Left lung (tissue), 10 donors: ENCODE results near the gene CYB5R4. TPM values are rescaled to one million over a fixed set of nuclear protein-coding genes. Genes with fewer than 3 reads are reported as not detected.

Source experiments
- ATAC-seq: fragments of 200-7000 bp; cut with Tn5 transposase; one replicate; pipeline ENCODE4 v1.9.1; 2020; ENCODE audit warnings: moderate library complexity
- DNase-seq, 4 donors: peaks; one replicate each; pipeline ENCODE4 v3.0.0-alpha.2; 2013 to 2020
- H3K27ac ChIP-seq, 2 donors: fragments of 200-600 bp; sonication (generic) in 1 of 2; one replicate each; pipeline versions ENCODE4 v1.5.0 to v1.8.0; 2020 to 2021
- H3K27me3 ChIP-seq, 2 donors: fragments of 200-600 bp; sonication (generic) in 1 of 2; one replicate each; pipeline versions ENCODE4 v1.5.0 to v1.8.0; 2020 to 2021
- H3K36me3 ChIP-seq, 2 donors: fragments of 200-600 bp; sonication (generic) in 1 of 2; one replicate each; pipeline versions ENCODE4 v1.5.0 to v1.8.0; 2020 to 2021
- H3K4me1 ChIP-seq, 2 donors: fragments of 200-600 bp; one replicate each; pipeline ENCODE4 v1.8.0; 2021
- H3K4me3 ChIP-seq, 2 donors: fragments of 200-600 bp; sonication (generic) in 1 of 2; one replicate each; pipeline versions ENCODE4 v1.5.0 to v1.8.0; 2020 to 2021; ENCODE audit warnings: mild to moderate bottlenecking in 1 of 2
- H3K9me3 ChIP-seq, 2 donors: fragments of 200-600 bp; sonication (generic) in 1 of 2; one replicate each; pipeline versions ENCODE4 v1.5.0 to v1.8.0; 2020 to 2021
- intact Hi-C, 2 donors: fragments of 100-400 bp; cut with DNase I; formaldehyde crosslinking; loops; one replicate each; pipeline versions ENCODE4 v1.11.2 to v1.14.2; 2022
- polyA plus RNA-seq, 6 donors: library from polyadenylated mRNA; unstranded; fragments of 120-200 nt; gene quantifications; one replicate each; pipeline ENCODE4 v1.2.1, GENCODE V29; 2013; ENCODE audit not compliant: insufficient read length in 6 of 6
- total RNA-seq, 2 donors: library from RNA; stranded (reverse); fragmentation: NEBNext Ultra II Directional; extraction: Animal tissue kit (Norgen Biotek cat#: 25700); gene quantifications; one replicate each; pipeline ENCODE4 v1.2.1, GENCODE V29; 2021
- TF ChIP-seq, protein P1 (sequence below), 2 donors: fragments of 200-600 bp; sonication (generic) in 1 of 2; IDR thresholded peaks; one replicate each; pipeline versions ENCODE4 v1.5.0 to v1.8.0; 2021; ENCODE audit warnings: antibody characterized with exemption in 2 of 2
- donor health status: DM: no; HTN: yes; CAD: no.
- donor health status: DM: no; HTN: no; CAD: no.

CYB5R4 gene
- total and polyA plus RNA-seq, 8 donors, result 9.0 to 44.3 (median 12.9) TPM

DNA sequence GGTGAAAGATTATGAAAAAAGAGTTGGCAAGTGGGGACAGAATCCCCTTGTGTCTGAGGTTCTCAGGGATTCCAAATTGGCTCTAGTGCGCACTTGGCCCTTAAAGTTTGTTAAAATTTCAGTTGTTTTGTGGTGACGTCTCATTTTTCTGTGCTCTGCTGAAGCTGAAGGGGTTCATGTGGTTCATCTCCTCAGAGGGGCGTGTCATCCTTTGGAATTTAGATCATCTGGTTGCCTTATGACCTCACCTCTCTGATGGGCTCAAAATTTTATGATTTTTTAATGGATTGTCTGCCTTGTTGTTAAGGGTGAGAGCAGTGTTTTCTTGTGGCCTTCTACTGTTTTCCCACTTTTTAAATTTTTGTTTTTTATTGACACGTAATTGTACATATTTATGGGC, 20.3 kb downstream of the CYB5R4 start:
- Histone ChIP-seq H3K27ac (no peak overlapping the region), H3K9me3 (no peaks in the 10 kb centered on the region), H3K36me3 (no peaks in the 10 kb centered on the region), H3K27me3 (no peaks in the 10 kb centered on the region), H3K4me3 (no peak overlapping the region), H3K4me1 (peaks cover 0 to 6% of the 10 kb centered on the region in 2 donors)
- intact Hi-C loops, result loop anchor here in 1 of 2 donors (5.0 kb wide), 2 partner anchors 338 to 353 kb away; no protein-coding TSS in a partner anchor
- no peak for DNase-seq
- TF ChIP-seq, protein P1, sequence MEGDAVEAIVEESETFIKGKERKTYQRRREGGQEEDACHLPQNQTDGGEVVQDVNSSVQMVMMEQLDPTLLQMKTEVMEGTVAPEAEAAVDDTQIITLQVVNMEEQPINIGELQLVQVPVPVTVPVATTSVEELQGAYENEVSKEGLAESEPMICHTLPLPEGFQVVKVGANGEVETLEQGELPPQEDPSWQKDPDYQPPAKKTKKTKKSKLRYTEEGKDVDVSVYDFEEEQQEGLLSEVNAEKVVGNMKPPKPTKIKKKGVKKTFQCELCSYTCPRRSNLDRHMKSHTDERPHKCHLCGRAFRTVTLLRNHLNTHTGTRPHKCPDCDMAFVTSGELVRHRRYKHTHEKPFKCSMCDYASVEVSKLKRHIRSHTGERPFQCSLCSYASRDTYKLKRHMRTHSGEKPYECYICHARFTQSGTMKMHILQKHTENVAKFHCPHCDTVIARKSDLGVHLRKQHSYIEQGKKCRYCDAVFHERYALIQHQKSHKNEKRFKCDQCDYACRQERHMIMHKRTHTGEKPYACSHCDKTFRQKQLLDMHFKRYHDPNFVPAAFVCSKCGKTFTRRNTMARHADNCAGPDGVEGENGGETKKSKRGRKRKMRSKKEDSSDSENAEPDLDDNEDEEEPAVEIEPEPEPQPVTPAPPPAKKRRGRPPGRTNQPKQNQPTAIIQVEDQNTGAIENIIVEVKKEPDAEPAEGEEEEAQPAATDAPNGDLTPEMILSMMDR (IDR thresholded peaks at IDR 0.05), result no peak
- ATAC-seq, result no peak

DNA sequence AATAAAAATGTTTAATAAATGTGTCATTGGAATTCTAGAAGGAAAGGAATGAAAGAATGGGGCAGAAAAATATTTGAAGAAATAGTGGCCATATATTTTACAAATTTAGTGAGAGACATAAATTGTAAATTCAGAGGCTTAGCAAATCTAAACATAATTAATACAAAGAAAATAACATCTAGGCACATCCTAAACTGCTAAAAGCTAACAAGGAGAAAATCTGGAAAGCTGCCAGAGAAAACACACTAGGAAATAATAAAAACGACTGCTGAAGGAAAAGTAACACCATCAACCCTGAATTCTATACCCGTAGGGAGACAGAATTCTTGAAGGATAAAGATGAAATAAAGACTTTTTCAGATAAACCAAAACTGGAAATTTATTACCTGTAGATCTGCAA, 23.8 kb downstream of the CYB5R4 start:
- Histone ChIP-seq H3K36me3 (no peaks in the 10 kb centered on the region), H3K9me3 (no peaks in the 10 kb centered on the region), H3K4me1 (peaks cover 0 to 6% of the 10 kb centered on the region in 2 donors), H3K27me3 (no peaks in the 10 kb centered on the region), H3K27ac (no peak overlapping the region), H3K4me3 (no peak overlapping the region)
- DNase-seq (no peak), ATAC-seq (no peak)
- TF ChIP-seq, protein P1 (IDR thresholded peaks at IDR 0.05), result no peak
- intact Hi-C loops, result loop anchor here in 1 of 2 donors (5.0 kb wide), 2 partner anchors 334 to 349 kb away; no protein-coding TSS in a partner anchor

DNA sequence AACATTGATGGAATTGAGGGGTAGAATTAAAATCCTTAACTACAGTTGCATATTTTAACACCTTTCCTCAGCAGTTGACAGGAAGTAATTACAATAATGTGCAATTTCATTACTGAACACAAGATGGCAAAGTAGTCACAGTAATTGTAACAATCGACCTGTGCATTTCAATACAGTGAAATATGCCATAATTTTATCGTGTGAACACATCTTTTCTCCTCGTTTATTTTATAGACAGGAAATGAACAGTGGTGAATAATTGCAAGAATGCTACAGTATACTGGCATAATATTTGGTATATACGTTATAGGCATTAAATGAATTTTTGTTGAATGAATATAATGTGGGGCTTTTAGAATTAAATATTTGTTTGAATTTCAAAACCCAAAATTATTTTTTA, 25.0 kb downstream of the CYB5R4 start:
- H3K9me3 ChIP-seq, result no peaks in the 10 kb centered on the region
- no peak overlapping the region for H3K4me3 ChIP-seq
- ATAC-seq, result peak; percentile 82
- TF ChIP-seq, protein P1 (IDR thresholded peaks at IDR 0.05), result peak; percentile 50 to 71
- intact Hi-C loops, result loop anchor here in 1 of 2 donors (5.0 kb wide), 2 partner anchors 333 to 348 kb away; no protein-coding TSS in a partner anchor
- H3K36me3 ChIP-seq, result no peaks in the 10 kb centered on the region
- H3K27me3 ChIP-seq, result no peaks in the 10 kb centered on the region
- no peak overlapping the region for H3K27ac ChIP-seq
- no peaks in the 10 kb centered on the region for H3K4me1 ChIP-seq
- DNase-seq, result peak in 2 of 4 donors; percentile 26 to 37

DNA sequence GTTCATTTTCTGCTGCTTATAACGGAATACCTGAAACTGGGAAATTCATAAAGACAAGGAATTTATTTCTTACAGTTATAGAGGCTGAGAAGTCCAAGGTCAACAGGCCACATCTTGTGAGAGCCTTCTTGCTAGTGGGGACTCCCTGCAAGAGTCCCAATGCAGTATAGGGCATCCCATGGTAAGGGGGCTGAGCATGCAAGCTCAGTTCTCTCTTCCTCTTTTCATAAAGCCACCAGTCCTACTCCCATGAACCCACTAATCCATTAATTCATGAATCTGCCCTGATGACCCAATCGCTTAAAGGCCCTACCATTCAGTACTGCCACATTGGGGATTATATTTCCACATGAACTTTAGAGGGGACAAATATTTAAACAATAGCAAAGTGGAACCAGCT, 26.5 kb downstream of the CYB5R4 start:
- no peak overlapping the region for H3K27ac ChIP-seq
- H3K9me3 ChIP-seq, result no peaks in the 10 kb centered on the region
- no peaks in the 10 kb centered on the region for H3K36me3 ChIP-seq
- H3K27me3 ChIP-seq, result no peaks in the 10 kb centered on the region
- H3K4me1 ChIP-seq, result no peaks in the 10 kb centered on the region
- TF ChIP-seq, protein P1 (IDR thresholded peaks at IDR 0.05), result no peak
- intact Hi-C loops, result no loop called here
- no peak for ATAC-seq
- DNase-seq, result no peak
- H3K4me3 ChIP-seq, result no peak overlapping the region

DNA sequence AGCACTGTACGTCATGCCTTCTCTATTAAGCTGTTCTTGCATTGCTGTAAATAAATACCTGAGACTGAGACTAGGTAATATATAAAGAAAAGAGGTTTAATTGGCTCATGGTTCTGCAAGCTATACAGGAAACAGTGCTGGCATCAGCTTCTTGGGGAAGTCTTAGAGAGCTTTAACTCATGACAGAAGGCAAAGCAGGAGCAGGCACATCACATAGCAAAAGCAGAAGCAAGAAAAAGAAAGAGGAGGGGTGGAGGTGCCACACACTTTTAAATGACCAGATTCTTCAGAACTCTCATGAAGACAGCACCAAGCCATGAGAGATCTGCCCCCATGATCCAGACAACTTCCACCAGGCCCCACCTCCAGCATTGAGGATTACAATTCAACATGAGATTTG, 30.1 kb downstream of the CYB5R4 start:
- DNase-seq (no peak), ATAC-seq (no peak)
- no peak overlapping the region for H3K4me3 ChIP-seq
- no peaks in the 10 kb centered on the region for H3K27me3 ChIP-seq
- no peaks in the 10 kb centered on the region for H3K36me3 ChIP-seq
- H3K9me3 ChIP-seq, result no peaks in the 10 kb centered on the region
- H3K27ac ChIP-seq, result no peak overlapping the region
- intact Hi-C loops, result no loop called here
- H3K4me1 ChIP-seq, result no peaks in the 10 kb centered on the region
- TF ChIP-seq, protein P1 (IDR thresholded peaks at IDR 0.05), result no peak
